Stimulated activated CD4-positive, alpha-beta T cell treated with anti-CD3 and anti-CD28 coated beads, Interleukin-12 subunit alpha, Interleukin-12 subunit beta, amount 100 ng/mL, for 48 hours (primary cell): Measurements from ENCODE around the gene CACNA1I.

ENCODE experiments used
- DNase-seq, 3 donors: peaks; one replicate each; pipeline ENCODE4 v3.0.0-alpha.2; 2020; ENCODE audit warnings: low read depth in 2 of 3, low spot score in 1 of 3

CACNA1I gene

GRCh38 chr22:39665661-39666431 is 95.3 kb downstream of the CACNA1I start:
- no peak for DNase-seq

GRCh38 chr22:39666495-39666894 is 95.9 kb downstream of the CACNA1I start:
- DNase-seq: no peak

GRCh38 chr22:39666926-39667325 is 96.4 kb downstream of the CACNA1I start:
- DNase-seq: no peak

- DNase-seq: no peak
Observed at GRCh38 chr22:39669432-39669831, 98.9 kb downstream of the CACNA1I start.

- no peak for DNase-seq
Observed at GRCh38 chr22:39671936-39672335, 101.4 kb downstream of the CACNA1I start.

- DNase-seq: no peak
Observed at GRCh38 chr22:39674536-39674935, 104.0 kb downstream of the CACNA1I start.

GRCh38 chr22:39675947-39676346 is 105.4 kb downstream of the CACNA1I start:
- DNase-seq: no peak

GRCh38 chr22:39677967-39678366 is 107.4 kb downstream of the CACNA1I start:
- no peak for DNase-seq

- DNase-seq: no peak
Observed at GRCh38 chr22:39678862-39679490, 108.4 kb downstream of the CACNA1I start.

- DNase-seq: no peak
Observed at GRCh38 chr22:39679652-39680051, 109.1 kb downstream of the CACNA1I start.

GRCh38 chr22:39680486-39680885 is 109.9 kb downstream of the CACNA1I start:
- DNase-seq: no peak

GRCh38 chr22:39681038-39681861 is 110.7 kb downstream of the CACNA1I start:
- no peak for DNase-seq

GRCh38 chr22:39682994-39683393 is 112.4 kb downstream of the CACNA1I start:
- no peak for DNase-seq

- no peak for DNase-seq
Observed at GRCh38 chr22:39683639-39684038, 113.1 kb downstream of the CACNA1I start.

GRCh38 chr22:39684702-39685281 is 114.2 kb downstream of the CACNA1I start:
- DNase-seq: no peak

GRCh38 chr22:39685336-39686177 is 115.0 kb downstream of the CACNA1I start:
- DNase-seq: no peak

- no peak for DNase-seq
Observed at GRCh38 chr22:39686178-39686620, 115.6 kb downstream of the CACNA1I start.

GRCh38 chr22:39686776-39687525 is 116.4 kb downstream of the CACNA1I start:
- no peak for DNase-seq

- DNase-seq: no peak
Observed at GRCh38 chr22:39688186-39688785, 117.7 kb downstream of the CACNA1I start.
